BE2C (cell line): ENCODE data around the gene CAPN13.

ENCODE experiments used
- DNase-seq: peaks from one replicate; pipeline ENCODE4 v3.0.0-alpha.2; 2020
- H3K27me3 ChIP-seq: fragments of 250-450 bp; sonication (Bioruptor Pico); 2 replicates; pipeline ENCODE4 v1.5.1; 2020; ENCODE audit warnings: mild to moderate bottlenecking
- H3K36me3 ChIP-seq: fragments of 250-450 bp; sonication (Bioruptor Pico); 2 replicates; pipeline ENCODE4 v1.5.1; 2020; ENCODE audit warnings: mild to moderate bottlenecking
- H3K4me1 ChIP-seq: fragments of 250-450 bp; sonication (Bioruptor Pico); 2 replicates; pipeline ENCODE4 v1.5.1; 2020
- H3K4me3 ChIP-seq: 2 replicates; pipeline ENCODE4 v1.5.1; 2011; ENCODE audit warnings: low read depth, low read length
- H3K9me3 ChIP-seq: fragments of 250-450 bp; sonication (Bioruptor Pico); 2 replicates; pipeline ENCODE4 v1.5.1; 2020
- CTCF ChIP-seq: IDR thresholded peaks from 2 replicates; pipeline ENCODE4 v1.5.1; 2012; ENCODE audit warnings: mild to moderate bottlenecking, low read depth, low read length

CAPN13 gene

DNA sequence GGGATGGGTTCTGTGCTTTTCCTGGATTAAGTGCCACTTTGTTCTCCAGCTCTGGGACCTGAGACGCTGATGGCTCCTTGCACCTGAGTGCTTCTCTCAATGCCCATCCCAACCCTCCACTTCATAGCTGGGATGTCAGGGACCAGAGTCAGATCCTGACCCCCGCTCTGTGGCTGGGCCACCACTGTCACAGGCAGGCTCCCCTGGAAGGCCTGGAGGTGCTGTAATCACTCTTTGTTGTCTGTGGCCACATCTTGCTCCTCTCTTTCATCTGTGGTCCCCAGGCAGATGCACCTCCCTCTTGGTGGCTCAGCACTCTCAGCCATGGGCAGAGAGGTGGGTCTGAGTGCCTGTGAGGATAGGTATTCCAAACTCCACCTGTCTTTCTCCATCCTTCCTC lies 62.4 kb downstream of the CAPN13 start:
- no peaks in the 10 kb centered on the region; the same call in 1 of the 2 replicates for H3K4me1 ChIP-seq
- DNase-seq, result no peak
- no peaks in the 10 kb centered on the region for H3K9me3 ChIP-seq
- H3K4me3 ChIP-seq, result no peak overlapping the region
- H3K36me3 ChIP-seq, result no peaks in the 10 kb centered on the region
- no peaks in the 10 kb centered on the region for H3K27me3 ChIP-seq
- no peak for TF ChIP-seq CTCF

GRCh38 chr2:30741576-30741975 lies 65.7 kb downstream of the CAPN13 start:
- Histone ChIP-seq H3K27me3 (no peaks in the 10 kb centered on the region), H3K9me3 (no peaks in the 10 kb centered on the region), H3K4me1 (no peaks in the 10 kb centered on the region), H3K36me3 (no peaks in the 10 kb centered on the region), H3K4me3 (no peak overlapping the region)
- no peak for DNase-seq
- no peak for TF ChIP-seq CTCF

GRCh38 chr2:30738141-30738911 lies 68.9 kb downstream of the CAPN13 start:
- Histone ChIP-seq H3K4me3 (no peak overlapping the region), H3K27me3 (no peaks in the 10 kb centered on the region; the same call in 1 of the 2 replicates), H3K36me3 (no peaks in the 10 kb centered on the region), H3K4me1 (no peaks in the 10 kb centered on the region), H3K9me3 (no peaks in the 10 kb centered on the region)
- no peak for DNase-seq
- TF ChIP-seq CTCF, result no peak

- no peaks in the 10 kb centered on the region; the same call in 1 of the 2 replicates for H3K27me3 ChIP-seq
- no peaks in the 10 kb centered on the region for H3K9me3 ChIP-seq
- TF ChIP-seq CTCF, result no peak
- no peak for DNase-seq
- no peaks in the 10 kb centered on the region for H3K36me3 ChIP-seq
- H3K4me3 ChIP-seq, result no peak overlapping the region
- H3K4me1 ChIP-seq, result no peaks in the 10 kb centered on the region
These were observed 70.0 kb downstream of the CAPN13 start for GRCh38 chr2:30737326-30737610.

DNA sequence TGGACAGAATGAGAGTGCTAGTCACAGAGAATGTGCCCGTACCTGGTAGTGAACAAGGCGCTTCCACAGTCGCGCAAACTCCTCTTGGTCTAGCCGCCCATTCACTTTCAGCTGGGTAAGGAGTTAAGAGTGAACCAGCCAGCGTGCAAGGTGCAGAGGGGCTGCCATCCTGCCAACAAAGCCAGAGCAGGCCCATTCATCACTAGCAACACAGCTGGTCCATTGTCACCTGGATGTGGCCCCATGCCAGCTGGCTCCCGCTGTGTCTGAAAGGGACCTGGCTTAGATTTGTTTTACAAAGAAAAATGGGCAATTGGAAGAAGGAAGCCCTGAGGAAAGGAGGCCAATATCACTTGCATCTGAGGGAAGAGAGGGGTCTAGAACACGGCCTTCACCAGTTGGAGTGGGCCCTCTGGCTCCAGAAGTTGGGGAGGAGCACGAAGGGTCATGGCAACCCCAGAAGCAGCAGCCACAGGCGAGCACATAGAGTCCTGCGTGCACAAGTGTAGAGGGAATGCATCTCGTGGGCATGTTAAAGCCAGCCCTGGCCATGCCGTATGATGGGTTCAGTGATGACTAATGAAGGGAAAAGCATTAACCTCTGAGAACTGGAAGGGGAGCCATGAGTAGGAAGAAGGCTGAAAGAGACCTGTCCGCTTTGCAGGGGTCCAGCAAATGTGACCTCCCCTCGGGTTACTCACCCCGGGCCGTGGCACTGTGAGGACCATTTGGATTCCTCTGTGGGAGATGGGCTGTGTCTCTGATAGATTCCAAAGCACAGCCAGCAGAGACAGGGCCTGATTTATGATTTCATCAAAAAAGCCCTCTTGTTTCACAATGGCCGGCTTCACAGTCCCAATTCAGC lies 70.6 kb downstream of the CAPN13 start:
- Histone ChIP-seq H3K4me1 (no peaks in the 10 kb centered on the region), H3K4me3 (no peak overlapping the region), H3K9me3 (no peaks in the 10 kb centered on the region), H3K36me3 (no peaks in the 10 kb centered on the region), H3K27me3 (no peaks in the 10 kb centered on the region; the same call in 1 of the 2 replicates)
- no peak for DNase-seq
- no peak for TF ChIP-seq CTCF
